ENCODE results near the gene SHB.

GRCh38 chr9:38015906-38016305 lies 53.1 kb downstream of the SHB start:
- TF ChIP-seq CTCF (conservative IDR thresholded peaks at IDR 0.05) (no peak), EZH2 (IDR thresholded peaks at IDR 0.05; ENCODE audit: low read depth) (no peak)
